Adrenal gland (tissue), 19 donors: ENCODE data around the gene TSPAN9. TPM values are rescaled to one million over a fixed set of nuclear protein-coding genes. Genes with fewer than 3 reads are reported as not detected.
A peak's percentile ranks its signal among the peaks of the same experiment; 100 is the strongest.

Source experiments
- DNase-seq, 7 donors: peaks; one replicate each; pipeline ENCODE4 v3.0.0-alpha.2; 2019 to 2020
- H3K27ac ChIP-seq, 5 donors: fragments of 200-600 bp; sonication (generic) in 4 of 5; 1 replicate in 3 of 5; 2 replicates in 2 of 5; pipeline versions ENCODE4 v1.5.1 to v1.8.0; 2016 to 2020; ENCODE audit warnings: mild to moderate bottlenecking in 1 of 5
- H3K27me3 ChIP-seq: fragments of 200-600 bp; 2 replicates; pipeline ENCODE4 v1.8.0; 2021
- H3K36me3 ChIP-seq, 2 donors: fragments of 200-600 bp; replicated peaks in 1 of 2; 1 replicate in 1 of 2; 2 replicates in 1 of 2; pipeline versions ENCODE4 v1.5.1 to v1.8.0; 2018 to 2022
- H3K4me1 ChIP-seq, 2 donors: fragments of 200-600 bp; replicated peaks in 1 of 2; 1 replicate in 1 of 2; 2 replicates in 1 of 2; pipeline versions ENCODE4 v1.5.1 to v1.8.0; 2018 to 2021
- H3K4me3 ChIP-seq, 4 donors: fragments of 200-600 bp; sonication (generic) in 3 of 4; one replicate each; pipeline ENCODE4 v1.5.1; 2016 to 2018
- H3K9me3 ChIP-seq, 3 donors: fragments of 200-600 bp; sonication (generic) in 1 of 3; replicated peaks in 1 of 3; 1 replicate in 2 of 3; 2 replicates in 1 of 3; pipeline versions ENCODE4 v1.5.1 to v1.8.0; 2016 to 2021
- POLR2A ChIP-seq, 2 donors: fragments of 450-650 bp; IDR thresholded peaks; one replicate each; pipeline ENCODE4 v1.6.1; 2017; ENCODE audit warnings: antibody characterized with exemption in 2 of 2, mild to moderate bottlenecking in 2 of 2, moderate library complexity in 1 of 2
- WGBS, 4 donors: extraction: QIAGEN DNeasy Blood & Tissue Kit in 2 of 4; methylation state at CpG; one replicate each; pipeline versions ENCODE4 v1.1.5 to v1.1.7; 2013 to 2017; 5-methylcytosine and 5-hydroxymethylcytosine counted together
- intact Hi-C, 2 donors: fragments of 100-400 bp; cut with DNase I; formaldehyde crosslinking; loops; one replicate each; pipeline versions ENCODE4 v1.14.1 to v1.15.0; 2022 to 2023
- long read RNA-seq, 10 donors: library from polyadenylated mRNA in 3 of 10; unstranded in 2 of 10; stranded (forward) in 1 of 10; transcript quantifications; one replicate each; pipeline ENCODE4 v2.0.0 and lab custom pipeline, GENCODE V29; 2021 to 2026
- polyA plus RNA-seq, 3 donors: library from polyadenylated mRNA; stranded (reverse); fragments of 200-250 nt in 2 of 3; fragments of 350-450 nt in 1 of 3; fragmentation: Illumina TruSeq in 1 of 3; extraction: RNeasy Lipid Tissue Mini Kit (QIAGEN cat#74804) in 1 of 3; gene quantifications; one replicate each; pipeline ENCODE4 v1.2.3, GENCODE V29; 2013 to 2014
- total RNA-seq, 9 donors: library from RNA; depleted of rRNA in 4 of 9; stranded (reverse); fragments of >200 nt in 4 of 9; fragments of 120-200 nt in 1 of 9; fragmentation: NEBNext Ultra II Directional in 1 of 9; extraction: Animal tissue kit (Norgen Biotek cat#: 25700) in 1 of 9; gene quantifications; one replicate each; pipeline versions ENCODE4 v1.1.0 to v1.2.4, GENCODE V29; 2013 to 2023
- TF ChIP-seq, protein P1 (sequence below), 6 experiments: fragments of 450-650 bp in 4 of 6; fragments of 200-600 bp in 2 of 6; sonication (generic) in 1 of 6; IDR thresholded peaks; 1 replicate in 5 of 6; 2 replicates in 1 of 6; pipeline versions ENCODE4 v1.5.1 to v1.8.0; 2016 to 2021; ENCODE audit warnings: antibody characterized with exemption in 6 of 6, mild to moderate bottlenecking in 2 of 6, moderate library complexity in 1 of 6
- donor health status: healthy with polysubstance abuse.
- donor health status: Bipolar disorder and iron deficiency.
- donor health status: DM: yes; HTN: yes; CAD: no.
- donor health status: DM: no; HTN: no; CAD: no.
- donor health status: DM: no; HTN: no; CAD: no.
- donor health status: DM: yes; HTN: yes; CAD: no.

The TSPAN9 gene
- total RNA-seq (10 to 100 TPM; 15.3 to 31.4 (median 26.7) TPM), polyA plus RNA-seq (10 to 100 TPM; 12.4 to 18.1 (median 16.5) TPM)
- long read RNA-seq, donor 1, full-length matches to known transcripts: 7 of 7 reads
- long read RNA-seq, donor 1, partial matches to known transcripts: 0 of 7 reads
- long read RNA-seq, donor 1, other reads (novel, unspliced or antisense): 0 of 7 reads
- long read RNA-seq, donor 2, full-length matches to known transcripts: 5 of 5 reads
- long read RNA-seq, donor 2, partial matches to known transcripts: 0 of 5 reads
- long read RNA-seq, donor 2, other reads (novel, unspliced or antisense): 0 of 5 reads
- long read RNA-seq, donor 3, full-length matches to known transcripts: 2 of 2 reads
- long read RNA-seq, donor 3, partial matches to known transcripts: 0 of 2 reads
- long read RNA-seq, donor 3, other reads (novel, unspliced or antisense): 0 of 2 reads
- long read RNA-seq, donor 4, full-length matches to known transcripts: 10 of 14 reads
- long read RNA-seq, donor 4, partial matches to known transcripts: 1 of 14 reads
- long read RNA-seq, donor 4, other reads (novel, unspliced or antisense): 3 of 14 reads
- long read RNA-seq, donor 5, full-length matches to known transcripts: 13 of 14 reads
- long read RNA-seq, donor 5, partial matches to known transcripts: 0 of 14 reads
- long read RNA-seq, donor 5, other reads (novel, unspliced or antisense): 1 of 14 reads
- long read RNA-seq, donor 6, partial matches to known transcripts: 0 of 5 reads
- long read RNA-seq, donor 6, other reads (novel, unspliced or antisense): 3 of 5 reads
- long read RNA-seq, donor 7, partial matches to known transcripts: 0 of 1 reads
- long read RNA-seq, donor 7, other reads (novel, unspliced or antisense): 0 of 1 reads
- long read RNA-seq, donor 8, full-length matches to known transcripts: 4 of 4 reads
- long read RNA-seq, donor 8, partial matches to known transcripts: 0 of 4 reads
- long read RNA-seq, donor 8, other reads (novel, unspliced or antisense): 0 of 4 reads
- long read RNA-seq, donor 9, full-length matches to known transcripts: 2 of 2 reads
- long read RNA-seq, donor 9, partial matches to known transcripts: 0 of 2 reads
- long read RNA-seq, donor 9, other reads (novel, unspliced or antisense): 0 of 2 reads
- long read RNA-seq, donor 10, full-length matches to known transcripts: 2 of 2 reads
- long read RNA-seq, donor 10, partial matches to known transcripts: 0 of 2 reads
- long read RNA-seq, donor 10, other reads (novel, unspliced or antisense): 0 of 2 reads

DNA sequence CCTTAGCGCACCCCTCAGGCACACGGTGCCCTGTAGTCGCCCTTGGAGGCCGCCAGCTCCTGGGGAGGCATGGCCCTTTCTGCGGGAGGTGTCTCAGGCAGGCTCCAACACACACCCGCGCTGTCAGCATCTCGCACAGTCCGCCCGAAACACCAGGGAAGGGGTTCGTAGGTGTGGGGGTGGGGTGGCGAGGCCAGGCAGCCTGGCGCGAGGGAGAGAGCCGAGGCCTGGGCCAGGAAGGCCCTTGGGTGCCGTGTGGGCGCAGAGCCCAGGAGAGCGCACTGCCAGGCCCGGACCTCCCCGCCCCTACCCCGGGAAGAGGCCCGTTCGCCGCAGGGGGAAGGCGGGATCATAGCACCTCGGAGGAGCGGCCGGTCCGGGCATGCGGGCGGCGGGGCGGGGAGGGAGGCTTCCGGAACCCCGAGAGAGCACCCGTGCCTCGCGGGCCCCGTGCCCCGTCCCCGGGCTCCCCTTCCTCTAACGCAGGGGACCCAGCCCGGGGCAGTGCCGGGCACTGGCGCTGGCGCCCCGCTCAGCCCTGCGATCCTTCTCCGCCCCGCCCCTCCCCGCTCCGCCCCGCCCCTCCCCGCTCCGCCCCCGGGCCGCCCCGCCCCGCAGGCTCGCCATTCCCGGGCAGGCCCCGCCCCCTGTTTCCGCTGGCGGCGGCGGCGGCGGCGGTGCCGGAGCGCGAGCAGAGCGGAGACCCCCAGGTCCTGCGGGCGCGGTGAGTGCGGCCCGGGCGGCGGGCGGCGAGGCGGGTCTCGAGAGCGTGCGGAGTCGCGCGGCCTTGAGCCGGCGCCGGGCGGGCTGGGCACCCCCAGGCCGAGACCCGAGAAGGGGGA lies at the start of gene TSPAN9:
TSPAN9 (plus strand) TSS at position 650 of the 842 bp plus-strand sequence. CDS start 123,815 bp downstream, outside the sequence.
- Histone ChIP-seq H3K27me3 (no peaks in the 10 kb centered on the region), H3K36me3 (no peaks in the 10 kb centered on the region), H3K4me3 (peak within 1 kb of the TSS in 3 of 4 donors; percentile 52 to 86 (median 64)), H3K27ac (peak within 1 kb of the TSS; percentile 72 to 93 (median 84)), H3K9me3 (no peaks in the 10 kb centered on the region), H3K4me1 (peaks cover 5 to 17% of the 10 kb centered on the region in 2 donors)
- TF ChIP-seq, protein P1, sequence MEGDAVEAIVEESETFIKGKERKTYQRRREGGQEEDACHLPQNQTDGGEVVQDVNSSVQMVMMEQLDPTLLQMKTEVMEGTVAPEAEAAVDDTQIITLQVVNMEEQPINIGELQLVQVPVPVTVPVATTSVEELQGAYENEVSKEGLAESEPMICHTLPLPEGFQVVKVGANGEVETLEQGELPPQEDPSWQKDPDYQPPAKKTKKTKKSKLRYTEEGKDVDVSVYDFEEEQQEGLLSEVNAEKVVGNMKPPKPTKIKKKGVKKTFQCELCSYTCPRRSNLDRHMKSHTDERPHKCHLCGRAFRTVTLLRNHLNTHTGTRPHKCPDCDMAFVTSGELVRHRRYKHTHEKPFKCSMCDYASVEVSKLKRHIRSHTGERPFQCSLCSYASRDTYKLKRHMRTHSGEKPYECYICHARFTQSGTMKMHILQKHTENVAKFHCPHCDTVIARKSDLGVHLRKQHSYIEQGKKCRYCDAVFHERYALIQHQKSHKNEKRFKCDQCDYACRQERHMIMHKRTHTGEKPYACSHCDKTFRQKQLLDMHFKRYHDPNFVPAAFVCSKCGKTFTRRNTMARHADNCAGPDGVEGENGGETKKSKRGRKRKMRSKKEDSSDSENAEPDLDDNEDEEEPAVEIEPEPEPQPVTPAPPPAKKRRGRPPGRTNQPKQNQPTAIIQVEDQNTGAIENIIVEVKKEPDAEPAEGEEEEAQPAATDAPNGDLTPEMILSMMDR (IDR thresholded peaks at IDR 0.05): no peak
- TF ChIP-seq POLR2A (IDR thresholded peaks at IDR 0.05): peak; percentile 40 to 62
- DNase-seq: peak; percentile 81 to 93 (median 85)
- intact Hi-C loops: loop anchor here in 1 of 2 donors (10.0 kb wide), 1 partner anchor 58 kb away; no protein-coding TSS in a partner anchor
- 0 to 3% (median 1%) methylated on average over 13 to 91 of the region's 95 CpGs for WGBS, 4 donors

DNA sequence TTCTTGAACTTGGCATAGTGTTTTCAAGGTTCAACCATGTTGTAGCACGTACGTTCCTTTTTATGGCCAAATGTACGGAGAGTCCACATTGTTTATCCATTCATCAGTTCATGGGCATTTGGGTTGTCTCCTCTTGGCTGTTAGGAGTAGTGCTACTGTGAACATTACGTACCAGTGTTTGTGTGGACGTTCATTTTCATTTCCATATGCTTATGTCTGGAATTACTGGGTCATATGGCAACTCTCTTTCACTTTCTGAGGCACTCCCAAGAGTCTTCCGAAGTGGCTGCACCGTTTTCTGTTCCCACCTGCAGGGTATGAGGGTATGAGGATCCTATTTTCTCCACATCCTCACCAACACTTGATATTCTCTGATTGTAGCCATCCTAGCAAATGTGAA lies 49.1 kb upstream of the TSPAN9 start:
- Histone ChIP-seq H3K27ac (no peak overlapping the region), H3K27me3 (no peaks in the 10 kb centered on the region), H3K36me3 (peaks cover 0 to 6% of the 10 kb centered on the region in 2 donors), H3K4me1 (no peaks in the 10 kb centered on the region), H3K4me3 (no peak overlapping the region), H3K9me3 (no peaks in the 10 kb centered on the region)
- WGBS, 4 donors: 70 to 79% (median 73%) methylated on average over 7 of the region's 7 CpGs
- no peak for DNase-seq
- intact Hi-C loops: no loop called here
- TF ChIP-seq, protein P1 (IDR thresholded peaks at IDR 0.05): no peak
- TF ChIP-seq POLR2A (IDR thresholded peaks at IDR 0.05): no peak

- intact Hi-C loops: loop anchor here in 1 of 2 donors (10.0 kb wide), 1 partner anchor 146 kb away; no protein-coding TSS in a partner anchor
- no peaks in the 10 kb centered on the region for H3K27me3 ChIP-seq
- no peak overlapping the region for H3K27ac ChIP-seq
- 70 to 87% (median 73%) methylated on average over 9 to 21 of the region's 21 CpGs for WGBS, 4 donors
- no peaks in the 10 kb centered on the region for H3K9me3 ChIP-seq
- peaks cover 0 to 6% of the 10 kb centered on the region in 2 donors for H3K36me3 ChIP-seq
- no peak for DNase-seq
- H3K4me1 ChIP-seq: no peaks in the 10 kb centered on the region
- TF ChIP-seq POLR2A (IDR thresholded peaks at IDR 0.05): no peak
- TF ChIP-seq, protein P1 (IDR thresholded peaks at IDR 0.05): no peak
- H3K4me3 ChIP-seq: no peak overlapping the region
Measured at GRCh38 chr12:3030821-3031429, 46.3 kb upstream of the TSPAN9 start.
